Measurements from ENCODE around the gene BACH2. TPM values are rescaled to one million over a fixed set of nuclear protein-coding genes. Genes with fewer than 3 reads are reported as not detected.
"Not testable (repeated sequence)": the region's sequence is repeated elsewhere in the genome, so short reads cannot be mapped to it uniquely, and the experiment has no call there.

BACH2 gene
- total RNA-seq, 4 donors from 2014 or later: 9.3 to 34.5 (median 11.1) TPM

DNA sequence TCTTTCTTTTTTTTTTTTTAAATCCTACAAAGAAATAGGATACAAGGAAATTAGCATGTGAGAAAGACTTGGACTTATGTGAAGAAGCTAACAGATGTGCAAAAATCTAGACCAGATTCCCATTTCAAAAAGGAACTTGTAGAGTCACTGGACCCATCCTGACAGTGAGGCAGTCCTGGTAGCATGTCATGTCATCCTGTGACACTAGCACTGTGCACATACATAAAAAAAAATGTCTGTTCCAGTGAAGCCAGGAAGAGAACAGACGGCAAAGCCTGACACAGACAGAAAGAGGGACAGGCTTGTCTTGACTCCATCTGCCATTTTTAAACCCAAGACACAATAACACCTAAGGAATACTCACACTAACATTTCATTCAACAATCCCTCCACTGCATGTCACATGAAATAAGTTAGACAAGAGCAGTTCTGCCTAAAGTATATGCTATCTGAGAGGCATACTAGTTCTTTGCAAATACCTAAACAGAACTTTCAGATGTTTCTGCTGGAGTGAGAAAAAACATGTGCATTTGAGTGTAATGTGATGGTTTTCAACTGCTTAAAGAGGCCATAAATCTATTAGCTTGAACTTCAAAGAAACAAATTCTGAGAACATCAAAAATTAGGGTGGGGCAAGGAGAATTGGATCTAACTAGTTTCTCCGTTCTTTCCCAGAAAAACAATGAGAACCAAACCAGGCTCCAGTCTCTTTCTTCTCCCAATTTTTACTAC lies 159.6 kb downstream of the BACH2 start:
- intact Hi-C loops (cut with DNase I; ENCODE audit: low total_unique reads): no loop called here
- no peak for DNase-seq (ENCODE audit: low spot score in 2 of 2)
- TF ChIP-seq POLR2A (IDR thresholded peaks at IDR 0.05): no peak
- TF ChIP-seq CTCF (IDR thresholded peaks at IDR 0.05): no peak
- H3K4me3 ChIP-seq (ENCODE audit: low read depth, poor library complexity, severe bottlenecking): no peak overlapping the region
- 50 to 74% methylated on average over 2 of the region's 2 CpGs for WGBS, 2 donors

DNA sequence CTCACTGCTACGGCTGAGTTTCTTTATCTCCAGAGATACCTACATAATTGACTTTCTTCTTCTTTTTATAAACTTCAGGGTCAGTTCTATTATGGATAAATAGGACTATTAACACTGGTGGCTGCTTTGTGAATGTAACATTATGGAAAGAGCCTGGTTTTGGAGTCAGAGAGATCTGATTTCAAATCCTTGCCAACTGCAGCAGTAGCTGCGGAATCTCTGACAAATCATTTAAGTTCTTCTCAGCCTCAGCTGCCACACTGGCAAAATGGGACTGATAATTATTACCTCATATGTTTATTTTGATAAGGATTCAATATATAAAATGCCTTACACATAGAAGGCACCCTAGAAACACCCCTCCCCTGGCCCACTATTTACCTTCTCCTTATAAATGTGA lies 160.5 kb downstream of the BACH2 start:
- 84 to 93% methylated on average over 2 of the region's 2 CpGs for WGBS, 2 donors
- H3K4me3 ChIP-seq (ENCODE audit: low read depth, poor library complexity, severe bottlenecking): no peak overlapping the region
- no peak for DNase-seq (ENCODE audit: low spot score in 2 of 2)
- intact Hi-C loops (cut with DNase I; ENCODE audit: low total_unique reads): no loop called here
- no peak for TF ChIP-seq CTCF (IDR thresholded peaks at IDR 0.05)
- no peak for TF ChIP-seq POLR2A (IDR thresholded peaks at IDR 0.05)

GRCh38 chr6:90135667-90136066 lies 161.0 kb downstream of the BACH2 start:
- intact Hi-C loops (cut with DNase I; ENCODE audit: low total_unique reads): no loop called here
- WGBS, 2 donors: 88 to 89% methylated on average over 5 of the region's 5 CpGs
- TF ChIP-seq POLR2A (IDR thresholded peaks at IDR 0.05) (no peak), CTCF (IDR thresholded peaks at IDR 0.05) (no peak)

DNA sequence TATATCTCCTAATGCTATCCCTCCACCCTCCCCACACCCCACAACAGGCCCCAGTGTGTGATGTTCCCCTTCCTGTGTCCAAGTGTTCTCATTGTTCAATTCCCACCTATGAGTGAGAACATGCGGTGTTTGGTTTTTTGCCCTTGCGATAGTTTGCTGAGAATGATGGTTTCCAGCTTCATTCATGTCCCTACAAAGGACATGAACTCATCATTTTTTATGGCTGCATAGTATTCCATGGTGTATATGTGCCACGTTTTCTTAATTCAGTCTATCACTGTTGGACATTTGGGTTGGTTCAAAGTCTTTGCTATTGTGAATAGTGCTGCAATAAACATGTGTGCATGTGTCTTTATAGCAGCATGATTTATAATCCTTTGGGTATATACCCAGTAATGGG lies 163.0 kb downstream of the BACH2 start:
- H3K4me3 ChIP-seq (ENCODE audit: low read depth, poor library complexity, severe bottlenecking): not testable (repeated sequence)
- 98 to 100% methylated on average over 3 of the region's 3 CpGs for WGBS, 2 donors

More at GRCh38 chr6:90135667-90136066, 161.0 kb downstream of the BACH2 start:
- DNase-seq (ENCODE audit: low spot score in 2 of 2): no peak
- H3K4me3 ChIP-seq (ENCODE audit: low read depth, poor library complexity, severe bottlenecking): no peak overlapping the region

DNA sequence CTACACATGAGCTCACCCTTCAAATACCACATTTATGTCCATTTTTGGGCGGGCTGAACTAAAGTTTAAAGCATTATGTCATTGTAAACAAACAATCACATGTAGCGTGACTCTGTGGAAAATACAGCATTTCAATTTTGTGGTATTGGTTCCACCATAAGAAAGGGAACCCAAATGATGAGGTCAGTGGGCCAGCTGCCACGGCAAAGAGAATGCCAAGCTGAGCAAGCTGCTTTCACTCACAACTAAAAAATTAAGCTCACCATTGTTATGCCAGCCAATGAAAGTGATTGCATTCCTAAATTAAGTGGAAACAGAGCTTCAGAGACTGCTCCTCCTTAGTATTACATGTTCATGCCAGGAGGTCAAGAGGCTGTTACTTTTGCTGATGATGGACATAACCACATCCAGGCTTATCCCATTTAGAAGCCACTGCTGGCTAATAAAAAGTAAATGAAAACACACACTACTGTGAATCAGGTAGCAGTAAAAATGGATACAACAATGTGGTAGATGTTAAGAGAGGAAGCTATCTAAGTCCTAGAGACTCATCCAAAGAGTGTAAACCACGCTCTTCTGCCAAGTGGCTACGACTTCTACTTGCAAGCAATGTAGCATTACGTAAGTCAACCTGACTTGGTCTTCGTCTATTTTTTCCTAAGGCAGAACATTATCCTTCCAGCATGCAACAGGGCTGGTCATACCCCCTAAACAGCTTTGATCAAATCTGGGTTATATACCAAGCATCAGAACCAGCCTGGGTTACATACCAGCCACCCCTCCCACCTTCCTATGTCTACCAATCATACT lies 164.8 kb downstream of the BACH2 start:
- no peak overlapping the region for H3K4me3 ChIP-seq (ENCODE audit: low read depth, poor library complexity, severe bottlenecking)
- 47 to 48% methylated on average over 7 of the region's 7 CpGs for WGBS, 2 donors
- intact Hi-C loops (cut with DNase I; ENCODE audit: low total_unique reads): no loop called here
- peak; percentile 38 to 90 for DNase-seq (ENCODE audit: low spot score in 2 of 2)
- no peak for TF ChIP-seq POLR2A (IDR thresholded peaks at IDR 0.05)
- TF ChIP-seq CTCF (IDR thresholded peaks at IDR 0.05): no peak

More for the DNA sequence above, 163.0 kb downstream of the BACH2 start:
- DNase-seq (ENCODE audit: low spot score in 2 of 2); intact Hi-C loops (cut with DNase I; ENCODE audit: low total_unique reads): not testable (repeated sequence)

- DNase-seq (ENCODE audit: low spot score in 2 of 2): no peak
- intact Hi-C loops (cut with DNase I; ENCODE audit: low total_unique reads): no loop called here
- no peak overlapping the region for H3K4me3 ChIP-seq (ENCODE audit: low read depth, poor library complexity, severe bottlenecking)
- 56 to 75% methylated on average over 1 of the region's 1 CpG for WGBS, 2 donors
- TF ChIP-seq CTCF (IDR thresholded peaks at IDR 0.05) (no peak), POLR2A (IDR thresholded peaks at IDR 0.05) (no peak)
These were observed 165.5 kb downstream of the BACH2 start for GRCh38 chr6:90131125-90131524.

- DNase-seq (ENCODE audit: low spot score in 2 of 2); intact Hi-C loops (cut with DNase I; ENCODE audit: low total_unique reads); H3K4me3 ChIP-seq (ENCODE audit: low read depth, poor library complexity, severe bottlenecking): not testable (repeated sequence)
- 94 to 100% methylated on average over 2 of the region's 2 CpGs for WGBS, 2 donors
These were observed 168.0 kb downstream of the BACH2 start for GRCh38 chr6:90128687-90129086.
